Parathyroid adenoma (tissue), 2 donors: ENCODE data around the gene SLC30A1.

Experiments
- H2AFZ ChIP-seq: fragments of 300-600 bp; sonication (generic); one replicate; pipeline ENCODE4 v1.7.0; 2017; ENCODE audit warnings: antibody characterized with exemption, mild to moderate bottlenecking
- H3K27ac ChIP-seq: fragments of 300-600 bp; sonication (generic); one replicate; pipeline ENCODE4 v1.7.0; 2017
- H3K27me3 ChIP-seq: fragments of 300-600 bp; sonication (generic); one replicate; pipeline ENCODE4 v1.7.0; 2017; ENCODE audit warnings: low read length; ENCODE audit not compliant: control insufficient read depth, insufficient read depth
- H3K36me3 ChIP-seq: fragments of 300-600 bp; sonication (generic); one replicate; pipeline ENCODE4 v1.7.0; 2017; ENCODE audit warnings: low read length; ENCODE audit not compliant: control insufficient read depth, insufficient read depth
- H3K4me1 ChIP-seq: fragments of 300-600 bp; sonication (generic); one replicate; pipeline ENCODE4 v1.7.0; 2017; ENCODE audit warnings: control low read depth
- H3K4me2 ChIP-seq: fragments of 300-600 bp; sonication (generic); one replicate; pipeline ENCODE4 v1.7.0; 2017; ENCODE audit warnings: low read length
- H3K4me3 ChIP-seq: fragments of 300-600 bp; sonication (generic); one replicate; pipeline ENCODE4 v1.7.0; 2017; ENCODE audit warnings: low read depth, low read length
- H3K79me2 ChIP-seq: fragments of 300-600 bp; sonication (generic); one replicate; pipeline ENCODE4 v1.7.0; 2017; ENCODE audit warnings: control low read depth
- H3K9ac ChIP-seq: fragments of 300-600 bp; sonication (generic); one replicate; pipeline ENCODE4 v1.7.0; 2017; ENCODE audit warnings: mild to moderate bottlenecking
- H3K9me3 ChIP-seq: fragments of 300-600 bp; sonication (generic); one replicate; pipeline ENCODE4 v1.7.0; 2017; ENCODE audit warnings: low read length; ENCODE audit not compliant: control insufficient read depth
- TF ChIP-seq, protein P1 (sequence below): fragments of 300-600 bp; sonication (generic); IDR thresholded peaks from one replicate; pipeline ENCODE4 v1.7.0; 2017; ENCODE audit warnings: antibody characterized with exemption, mild to moderate bottlenecking
- donor health status: primary hyperparathyroidism.

The SLC30A1 gene

GRCh38 chr1:211580303-211580687 lies 1.3 kb upstream of the SLC30A1 start:
- Histone ChIP-seq H3K9ac (no peak overlapping the region), H3K36me3 (no peaks in the 10 kb centered on the region), H3K27ac (peak overlapping the region; percentile 80), H3K4me3 (peak overlapping the region; percentile 88), H3K4me2 (peak overlapping the region; percentile 80), H2AFZ (peak overlapping the region; percentile 91), H3K27me3 (no peaks in the 10 kb centered on the region), H3K79me2 (no peaks in the 10 kb centered on the region), H3K9me3 (no peaks in the 10 kb centered on the region), H3K4me1 (no peaks in the 10 kb centered on the region)
- TF ChIP-seq, protein P1, sequence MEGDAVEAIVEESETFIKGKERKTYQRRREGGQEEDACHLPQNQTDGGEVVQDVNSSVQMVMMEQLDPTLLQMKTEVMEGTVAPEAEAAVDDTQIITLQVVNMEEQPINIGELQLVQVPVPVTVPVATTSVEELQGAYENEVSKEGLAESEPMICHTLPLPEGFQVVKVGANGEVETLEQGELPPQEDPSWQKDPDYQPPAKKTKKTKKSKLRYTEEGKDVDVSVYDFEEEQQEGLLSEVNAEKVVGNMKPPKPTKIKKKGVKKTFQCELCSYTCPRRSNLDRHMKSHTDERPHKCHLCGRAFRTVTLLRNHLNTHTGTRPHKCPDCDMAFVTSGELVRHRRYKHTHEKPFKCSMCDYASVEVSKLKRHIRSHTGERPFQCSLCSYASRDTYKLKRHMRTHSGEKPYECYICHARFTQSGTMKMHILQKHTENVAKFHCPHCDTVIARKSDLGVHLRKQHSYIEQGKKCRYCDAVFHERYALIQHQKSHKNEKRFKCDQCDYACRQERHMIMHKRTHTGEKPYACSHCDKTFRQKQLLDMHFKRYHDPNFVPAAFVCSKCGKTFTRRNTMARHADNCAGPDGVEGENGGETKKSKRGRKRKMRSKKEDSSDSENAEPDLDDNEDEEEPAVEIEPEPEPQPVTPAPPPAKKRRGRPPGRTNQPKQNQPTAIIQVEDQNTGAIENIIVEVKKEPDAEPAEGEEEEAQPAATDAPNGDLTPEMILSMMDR, result no peak

- Histone ChIP-seq H3K4me3 (peak overlapping the region; percentile 88), H3K4me2 (peak overlapping the region; percentile 80), H3K9ac (no peak overlapping the region), H3K36me3 (no peaks in the 10 kb centered on the region), H3K4me1 (no peaks in the 10 kb centered on the region), H3K9me3 (no peaks in the 10 kb centered on the region), H2AFZ (peak overlapping the region; percentile 91), H3K27ac (peak overlapping the region; percentile 80), H3K79me2 (no peaks in the 10 kb centered on the region), H3K27me3 (no peaks in the 10 kb centered on the region)
- TF ChIP-seq, protein P1, result no peak
These were observed 710 bp upstream of the SLC30A1 start for GRCh38 chr1:211579440-211580302.

- Histone ChIP-seq H2AFZ (peak overlapping the region; percentile 91), H3K4me3 (peak overlapping the region; percentile 88), H3K79me2 (no peaks in the 10 kb centered on the region), H3K36me3 (no peaks in the 10 kb centered on the region), H3K4me1 (no peaks in the 10 kb centered on the region), H3K9ac (peak overlapping the region; percentile 80), H3K27ac (peak overlapping the region; percentile 84), H3K9me3 (no peaks in the 10 kb centered on the region), H3K27me3 (no peaks in the 10 kb centered on the region), H3K4me2 (peak overlapping the region; percentile 91)
- TF ChIP-seq, protein P1, result peak; percentile 68
These were observed 932 bp downstream of the SLC30A1 start for GRCh38 chr1:211577819-211578639.

DNA sequence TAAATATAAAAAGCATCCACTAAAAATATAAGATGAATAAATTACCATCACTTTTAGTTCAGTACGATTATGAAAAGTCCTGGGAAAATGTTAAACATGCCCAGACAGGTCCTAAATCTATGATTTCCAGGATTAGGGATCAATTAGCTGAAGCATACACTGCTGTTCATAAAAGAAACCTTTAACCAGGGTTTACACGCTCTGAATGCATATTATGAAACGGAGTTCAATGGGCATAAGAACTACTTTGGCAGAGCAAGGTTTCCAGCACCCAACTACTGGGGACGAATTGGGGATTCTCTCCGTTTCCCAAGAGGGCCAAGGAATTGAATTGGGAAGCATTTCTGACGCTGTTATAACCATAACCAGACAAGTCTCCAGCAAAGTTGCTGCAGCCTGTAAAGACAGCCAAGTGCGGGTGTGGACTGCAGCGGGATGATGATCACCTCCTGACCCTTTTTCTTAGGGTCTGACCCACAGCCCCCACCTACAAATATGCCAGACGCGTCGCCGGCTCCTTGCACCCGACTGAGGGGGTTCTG lies 1.6 kb downstream of the SLC30A1 start:
- Histone ChIP-seq H3K36me3 (no peaks in the 10 kb centered on the region), H3K9me3 (no peaks in the 10 kb centered on the region), H3K9ac (no peak overlapping the region), H3K27ac (peak overlapping the region; percentile 84), H3K4me3 (peak overlapping the region; percentile 88), H3K4me1 (no peaks in the 10 kb centered on the region), H3K27me3 (no peaks in the 10 kb centered on the region), H2AFZ (peak overlapping the region; percentile 25), H3K4me2 (peak overlapping the region; percentile 91), H3K79me2 (no peaks in the 10 kb centered on the region)
- TF ChIP-seq, protein P1, result no peak
